Uterus (tissue), 2 donors: ENCODE data around the gene RPL21.

Experiments
- POLR2A ChIP-seq, 2 donors: fragments of 450-650 bp; IDR thresholded peaks; one replicate each; pipeline ENCODE4 v1.6.1; 2016; ENCODE audit warnings: antibody characterized with exemption in 2 of 2, mild to moderate bottlenecking in 1 of 2, moderate library complexity in 1 of 2
- TF ChIP-seq, protein P1 (sequence below), 4 experiments: fragments of 200-600 bp in 2 of 4; fragments of 450-650 bp in 2 of 4; sonication (generic) in 2 of 4; IDR thresholded peaks; one replicate each; pipeline ENCODE4 v1.5.1; 2016 to 2019; ENCODE audit warnings: antibody characterized with exemption in 4 of 4, mild to moderate bottlenecking in 2 of 4, moderate library complexity in 1 of 4

DNA sequence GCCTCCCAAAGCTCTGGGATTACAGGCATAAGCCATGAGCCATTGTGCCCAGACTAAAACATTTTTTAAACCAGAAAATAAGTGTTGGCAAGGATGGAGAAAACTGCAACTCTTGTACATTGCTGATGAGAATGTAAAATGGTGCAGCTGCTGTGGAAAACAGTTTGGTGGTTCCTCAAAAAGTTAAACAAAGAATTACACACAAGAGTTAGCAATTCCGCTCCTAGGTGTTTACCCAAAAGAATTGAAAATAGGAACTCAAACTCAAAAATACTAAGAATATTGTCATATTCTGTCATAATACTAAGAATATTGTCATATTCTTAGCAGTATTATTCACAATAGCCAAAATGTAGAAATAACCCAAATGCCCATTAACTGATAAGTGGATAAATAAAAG is 40.1 kb upstream of the RPL21 start:
- TF ChIP-seq, protein P1, sequence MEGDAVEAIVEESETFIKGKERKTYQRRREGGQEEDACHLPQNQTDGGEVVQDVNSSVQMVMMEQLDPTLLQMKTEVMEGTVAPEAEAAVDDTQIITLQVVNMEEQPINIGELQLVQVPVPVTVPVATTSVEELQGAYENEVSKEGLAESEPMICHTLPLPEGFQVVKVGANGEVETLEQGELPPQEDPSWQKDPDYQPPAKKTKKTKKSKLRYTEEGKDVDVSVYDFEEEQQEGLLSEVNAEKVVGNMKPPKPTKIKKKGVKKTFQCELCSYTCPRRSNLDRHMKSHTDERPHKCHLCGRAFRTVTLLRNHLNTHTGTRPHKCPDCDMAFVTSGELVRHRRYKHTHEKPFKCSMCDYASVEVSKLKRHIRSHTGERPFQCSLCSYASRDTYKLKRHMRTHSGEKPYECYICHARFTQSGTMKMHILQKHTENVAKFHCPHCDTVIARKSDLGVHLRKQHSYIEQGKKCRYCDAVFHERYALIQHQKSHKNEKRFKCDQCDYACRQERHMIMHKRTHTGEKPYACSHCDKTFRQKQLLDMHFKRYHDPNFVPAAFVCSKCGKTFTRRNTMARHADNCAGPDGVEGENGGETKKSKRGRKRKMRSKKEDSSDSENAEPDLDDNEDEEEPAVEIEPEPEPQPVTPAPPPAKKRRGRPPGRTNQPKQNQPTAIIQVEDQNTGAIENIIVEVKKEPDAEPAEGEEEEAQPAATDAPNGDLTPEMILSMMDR (IDR thresholded peaks at IDR 0.05): no peak
- TF ChIP-seq POLR2A (IDR thresholded peaks at IDR 0.05): no peak
